Progenitor cell of endocrine pancreas (in vitro differentiated cells): ENCODE measurements around the gene FAM78A. TPM values are rescaled to one million over a fixed set of nuclear protein-coding genes. Genes with fewer than 3 reads are reported as not detected.

Experiments used
- DNase-seq: peaks from one replicate; pipeline ENCODE4 v3.0.0; 2021; ENCODE audit warnings: low spot score; ENCODE audit not compliant: unreplicated experiment
- H3K27ac Mint-ChIP-seq: 2 replicates; pipeline ENCODE4 v1.8.0; 2021; ENCODE audit warnings: mild to moderate bottlenecking, moderate library complexity, mixed read lengths
- H3K27me3 Mint-ChIP-seq: 2 replicates; pipeline ENCODE4 v1.8.0; 2021; ENCODE audit warnings: mixed read lengths
- H3K36me3 Mint-ChIP-seq: 2 replicates; pipeline ENCODE4 v1.8.0; 2022; ENCODE audit warnings: mixed read lengths; ENCODE audit not compliant: insufficient read depth
- H3K4me1 Mint-ChIP-seq: 2 replicates; pipeline ENCODE4 v1.8.0; 2021; ENCODE audit warnings: low read depth, mixed read lengths
- H3K4me3 Mint-ChIP-seq: 2 replicates; pipeline ENCODE4 v1.8.0; 2021; ENCODE audit warnings: low read depth, mild to moderate bottlenecking, moderate library complexity, mixed read lengths
- H3K9me3 Mint-ChIP-seq: 2 replicates; pipeline ENCODE4 v1.8.0; 2021; ENCODE audit warnings: low read depth, mixed read lengths
- CTCF ChIP-seq: fragments of 200-600 bp; sonication (generic); IDR thresholded peaks from one replicate; pipeline ENCODE4 v1.5.0; 2021; ENCODE audit warnings: antibody characterized with exemption, mild to moderate bottlenecking; ENCODE audit not compliant: unreplicated experiment
- total RNA-seq: library from RNA; stranded (reverse); gene quantifications from 2 replicates; pipeline ENCODE4 v1.2.1, GENCODE V29; 2021

The FAM78A gene
- total RNA-seq, 1 donor from 2014 or later = 2.0 TPM

GRCh38 chr9:131238402-131239021 lies 37.8 kb downstream of the FAM78A start:
- Mint-ChIP-seq H3K4me1 (peaks cover 11% of the 10 kb centered on the region), H3K27me3 (peaks cover 9% of the 10 kb centered on the region), H3K27ac (peak overlapping the region; percentile 93), H3K9me3 (peaks cover 4% of the 10 kb centered on the region), H3K36me3 (no peaks in the 10 kb centered on the region), H3K4me3 (peak overlapping the region; percentile 20)
- DNase-seq = no peak
- no peak for TF ChIP-seq CTCF

GRCh38 chr9:131237931-131238401 lies 38.3 kb downstream of the FAM78A start:
- peaks cover 3% of the 10 kb centered on the region for H3K9me3 Mint-ChIP-seq
- peak overlapping the region; percentile 93 for H3K27ac Mint-ChIP-seq
- no peak for TF ChIP-seq CTCF
- H3K4me3 Mint-ChIP-seq = peak overlapping the region; percentile 20
- H3K36me3 Mint-ChIP-seq = peaks cover 2% of the 10 kb centered on the region
- peaks cover 9% of the 10 kb centered on the region for H3K27me3 Mint-ChIP-seq
- H3K4me1 Mint-ChIP-seq = peaks cover 11% of the 10 kb centered on the region
- no peak for DNase-seq

DNA sequence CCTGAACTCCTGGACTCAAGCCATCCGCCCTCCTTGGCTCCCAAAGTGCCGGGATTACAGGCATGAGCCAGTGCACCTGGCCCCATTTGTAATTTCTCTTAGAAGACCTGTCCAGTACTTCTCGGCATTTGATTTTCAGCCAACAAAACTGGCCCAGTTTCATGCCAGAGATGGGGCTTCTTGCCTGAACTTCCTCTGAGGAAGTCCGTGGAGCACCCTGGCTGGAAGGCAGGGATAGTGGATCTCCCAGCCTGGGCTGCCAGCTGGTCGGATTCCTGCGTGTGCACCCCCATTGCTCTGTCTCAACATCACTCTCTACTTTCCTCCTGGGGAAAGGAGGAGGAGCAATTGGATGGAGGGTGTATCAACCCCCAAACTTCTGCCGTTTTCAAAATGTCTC lies 39.0 kb downstream of the FAM78A start:
- TF ChIP-seq CTCF = no peak
- Mint-ChIP-seq H3K36me3 (peaks cover 2% of the 10 kb centered on the region), H3K27ac (no peak overlapping the region), H3K9me3 (no peaks in the 10 kb centered on the region), H3K4me1 (peaks cover 11% of the 10 kb centered on the region), H3K27me3 (peaks cover 9% of the 10 kb centered on the region), H3K4me3 (no peak overlapping the region)
- DNase-seq = no peak

GRCh38 chr9:131236761-131237160 lies 39.5 kb downstream of the FAM78A start:
- no peak overlapping the region for H3K27ac Mint-ChIP-seq
- H3K36me3 Mint-ChIP-seq = peaks cover 4% of the 10 kb centered on the region
- no peak for DNase-seq
- peaks cover 11% of the 10 kb centered on the region for H3K4me1 Mint-ChIP-seq
- H3K9me3 Mint-ChIP-seq = no peaks in the 10 kb centered on the region
- no peak for TF ChIP-seq CTCF
- H3K4me3 Mint-ChIP-seq = no peak overlapping the region
- peaks cover 9% of the 10 kb centered on the region for H3K27me3 Mint-ChIP-seq

DNA sequence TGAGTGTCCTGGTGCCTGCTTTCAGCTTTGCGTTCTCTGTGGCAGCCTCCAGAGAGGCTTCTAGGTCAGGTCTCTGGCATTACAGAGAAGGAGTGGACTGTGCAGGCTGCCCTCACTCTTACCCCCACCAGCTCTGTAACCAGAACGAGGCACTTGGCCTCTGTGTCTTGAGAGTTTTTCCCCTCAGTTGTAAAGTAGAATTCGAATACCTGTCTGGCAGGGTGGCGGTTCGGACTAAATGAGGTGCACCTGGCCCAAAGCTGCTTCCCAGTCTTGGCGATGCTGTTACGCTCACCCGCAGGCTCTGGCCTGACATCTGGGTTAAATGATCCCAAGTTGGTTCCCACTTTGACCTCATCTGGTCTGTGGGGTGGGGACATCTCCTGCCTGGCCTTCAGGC lies 40.1 kb downstream of the FAM78A start:
- H3K4me1 Mint-ChIP-seq = peaks cover 11% of the 10 kb centered on the region
- H3K27ac Mint-ChIP-seq = no peak overlapping the region
- no peak overlapping the region for H3K4me3 Mint-ChIP-seq
- peaks cover 9% of the 10 kb centered on the region for H3K27me3 Mint-ChIP-seq
- no peaks in the 10 kb centered on the region for H3K9me3 Mint-ChIP-seq
- TF ChIP-seq CTCF = no peak
- DNase-seq = no peak
- H3K36me3 Mint-ChIP-seq = peaks cover 5% of the 10 kb centered on the region
